ENCODE results near the gene GAS2L2.

GAS2L2 gene

GRCh38 chr17:35716173-35716572 is 36.9 kb downstream of the GAS2L2 start:
- H3K9ac ChIP-seq (ENCODE audit: low read depth in 1 of 2, low read length in 2 of 2): no peak overlapping the region
- H3K27ac ChIP-seq (ENCODE audit: low read depth, low read length): no peak overlapping the region
- peaks cover 13 to 58% of the 10 kb centered on the region in 2 donors for H3K36me3 ChIP-seq (ENCODE audit: control insufficient read depth in 1 of 2, insufficient read depth in 2 of 2, low read length in 2 of 2)
- no peaks in the 10 kb centered on the region for H3K9me3 ChIP-seq (ENCODE audit: control insufficient read depth in 1 of 2, low read length in 2 of 2)
- H3K4me1 ChIP-seq (ENCODE audit: control insufficient read depth in 1 of 2, insufficient read depth in 2 of 2, low read length in 2 of 2): peaks cover 12% of the 10 kb centered on the region in 2 donors
- H3K27me3 ChIP-seq (ENCODE audit: control insufficient read depth in 1 of 2, insufficient read depth in 2 of 2, low read length in 2 of 2): no peaks in the 10 kb centered on the region
- H3K4me3 ChIP-seq (ENCODE audit: low read depth in 1 of 2, low read length in 2 of 2): no peak overlapping the region

GRCh38 chr17:35715416-35715815 is 37.6 kb downstream of the GAS2L2 start:
- no peaks in the 10 kb centered on the region for H3K27me3 ChIP-seq (ENCODE audit: control insufficient read depth in 1 of 2, insufficient read depth in 2 of 2, low read length in 2 of 2)
- H3K36me3 ChIP-seq (ENCODE audit: control insufficient read depth in 1 of 2, insufficient read depth in 2 of 2, low read length in 2 of 2): peaks cover 19 to 59% of the 10 kb centered on the region in 2 donors
- H3K9ac ChIP-seq (ENCODE audit: low read depth in 1 of 2, low read length in 2 of 2): no peak overlapping the region
- peaks cover 12% of the 10 kb centered on the region in 2 donors for H3K4me1 ChIP-seq (ENCODE audit: control insufficient read depth in 1 of 2, insufficient read depth in 2 of 2, low read length in 2 of 2)
- no peaks in the 10 kb centered on the region for H3K9me3 ChIP-seq (ENCODE audit: control insufficient read depth in 1 of 2, low read length in 2 of 2)
- no peak overlapping the region for H3K27ac ChIP-seq (ENCODE audit: low read depth, low read length)
- H3K4me3 ChIP-seq (ENCODE audit: low read depth in 1 of 2, low read length in 2 of 2): no peak overlapping the region

GRCh38 chr17:35714988-35715387 is 38.1 kb downstream of the GAS2L2 start:
- Histone ChIP-seq H3K36me3 (ENCODE audit: control insufficient read depth in 1 of 2, insufficient read depth in 2 of 2, low read length in 2 of 2) (peaks cover 20 to 62% of the 10 kb centered on the region in 2 donors), H3K27ac (ENCODE audit: low read depth, low read length) (no peak overlapping the region), H3K9me3 (ENCODE audit: control insufficient read depth in 1 of 2, low read length in 2 of 2) (no peaks in the 10 kb centered on the region), H3K4me3 (ENCODE audit: low read depth in 1 of 2, low read length in 2 of 2) (no peak overlapping the region), H3K4me1 (ENCODE audit: control insufficient read depth in 1 of 2, insufficient read depth in 2 of 2, low read length in 2 of 2) (peaks cover 12 to 13% of the 10 kb centered on the region in 2 donors), H3K27me3 (ENCODE audit: control insufficient read depth in 1 of 2, insufficient read depth in 2 of 2, low read length in 2 of 2) (no peaks in the 10 kb centered on the region), H3K9ac (ENCODE audit: low read depth in 1 of 2, low read length in 2 of 2) (no peak overlapping the region)

GRCh38 chr17:35713069-35713728 is 39.8 kb downstream of the GAS2L2 start:
- Histone ChIP-seq H3K4me3 (ENCODE audit: low read depth in 1 of 2, low read length in 2 of 2) (peak overlapping the region in 1 of 2 donors; percentile 12), H3K4me1 (ENCODE audit: control insufficient read depth in 1 of 2, insufficient read depth in 2 of 2, low read length in 2 of 2) (peaks cover 29% of the 10 kb centered on the region in 2 donors)

GRCh38 chr17:35710950-35711349 is 42.1 kb downstream of the GAS2L2 start:
- H3K4me1 ChIP-seq (ENCODE audit: control insufficient read depth in 1 of 2, insufficient read depth in 2 of 2, low read length in 2 of 2): peaks cover 36 to 37% of the 10 kb centered on the region in 2 donors
- H3K4me3 ChIP-seq (ENCODE audit: low read depth in 1 of 2, low read length in 2 of 2): no peak overlapping the region
- H3K27ac ChIP-seq (ENCODE audit: low read depth, low read length): no peak overlapping the region
- no peaks in the 10 kb centered on the region for H3K27me3 ChIP-seq (ENCODE audit: control insufficient read depth in 1 of 2, insufficient read depth in 2 of 2, low read length in 2 of 2)
- H3K36me3 ChIP-seq (ENCODE audit: control insufficient read depth in 1 of 2, insufficient read depth in 2 of 2, low read length in 2 of 2): peaks cover 14 to 39% of the 10 kb centered on the region in 2 donors
- no peak overlapping the region for H3K9ac ChIP-seq (ENCODE audit: low read depth in 1 of 2, low read length in 2 of 2)
- H3K9me3 ChIP-seq (ENCODE audit: control insufficient read depth in 1 of 2, low read length in 2 of 2): no peaks in the 10 kb centered on the region

More at GRCh38 chr17:35713069-35713728, 39.8 kb downstream of the GAS2L2 start:
- H3K9ac ChIP-seq (ENCODE audit: low read depth in 1 of 2, low read length in 2 of 2): no peak overlapping the region
- no peak overlapping the region for H3K27ac ChIP-seq (ENCODE audit: low read depth, low read length)
- H3K36me3 ChIP-seq (ENCODE audit: control insufficient read depth in 1 of 2, insufficient read depth in 2 of 2, low read length in 2 of 2): peaks cover 23 to 59% of the 10 kb centered on the region in 2 donors
- H3K27me3 ChIP-seq (ENCODE audit: control insufficient read depth in 1 of 2, insufficient read depth in 2 of 2, low read length in 2 of 2): no peaks in the 10 kb centered on the region
- H3K9me3 ChIP-seq (ENCODE audit: control insufficient read depth in 1 of 2, low read length in 2 of 2): no peaks in the 10 kb centered on the region

- H3K9ac ChIP-seq (ENCODE audit: low read depth in 1 of 2, low read length in 2 of 2): no peak overlapping the region
- no peak overlapping the region for H3K4me3 ChIP-seq (ENCODE audit: low read depth in 1 of 2, low read length in 2 of 2)
- H3K9me3 ChIP-seq (ENCODE audit: control insufficient read depth in 1 of 2, low read length in 2 of 2): no peaks in the 10 kb centered on the region
- peaks cover 36 to 37% of the 10 kb centered on the region in 2 donors for H3K4me1 ChIP-seq (ENCODE audit: control insufficient read depth in 1 of 2, insufficient read depth in 2 of 2, low read length in 2 of 2)
- no peaks in the 10 kb centered on the region for H3K27me3 ChIP-seq (ENCODE audit: control insufficient read depth in 1 of 2, insufficient read depth in 2 of 2, low read length in 2 of 2)
- peaks cover 14 to 28% of the 10 kb centered on the region in 2 donors for H3K36me3 ChIP-seq (ENCODE audit: control insufficient read depth in 1 of 2, insufficient read depth in 2 of 2, low read length in 2 of 2)
- H3K27ac ChIP-seq (ENCODE audit: low read depth, low read length): no peak overlapping the region
These were observed 43.2 kb downstream of the GAS2L2 start for GRCh38 chr17:35709874-35710273.

GRCh38 chr17:35708951-35709350 is 44.1 kb downstream of the GAS2L2 start:
- Histone ChIP-seq H3K4me3 (ENCODE audit: low read depth in 1 of 2, low read length in 2 of 2) (peak overlapping the region; percentile 8 to 10), H3K36me3 (ENCODE audit: control insufficient read depth in 1 of 2, insufficient read depth in 2 of 2, low read length in 2 of 2) (peaks cover 14 to 20% of the 10 kb centered on the region in 2 donors), H3K27ac (ENCODE audit: low read depth, low read length) (no peak overlapping the region), H3K9me3 (ENCODE audit: control insufficient read depth in 1 of 2, low read length in 2 of 2) (no peaks in the 10 kb centered on the region), H3K9ac (ENCODE audit: low read depth in 1 of 2, low read length in 2 of 2) (no peak overlapping the region), H3K4me1 (ENCODE audit: control insufficient read depth in 1 of 2, insufficient read depth in 2 of 2, low read length in 2 of 2) (peaks cover 36 to 37% of the 10 kb centered on the region in 2 donors), H3K27me3 (ENCODE audit: control insufficient read depth in 1 of 2, insufficient read depth in 2 of 2, low read length in 2 of 2) (no peaks in the 10 kb centered on the region)

- H3K4me3 ChIP-seq (ENCODE audit: low read depth in 1 of 2, low read length in 2 of 2): no peak overlapping the region
- no peak overlapping the region for H3K27ac ChIP-seq (ENCODE audit: low read depth, low read length)
- no peak overlapping the region for H3K9ac ChIP-seq (ENCODE audit: low read depth in 1 of 2, low read length in 2 of 2)
- no peaks in the 10 kb centered on the region for H3K27me3 ChIP-seq (ENCODE audit: control insufficient read depth in 1 of 2, insufficient read depth in 2 of 2, low read length in 2 of 2)
- H3K36me3 ChIP-seq (ENCODE audit: control insufficient read depth in 1 of 2, insufficient read depth in 2 of 2, low read length in 2 of 2): peaks cover 14 to 17% of the 10 kb centered on the region in 2 donors
- no peaks in the 10 kb centered on the region for H3K9me3 ChIP-seq (ENCODE audit: control insufficient read depth in 1 of 2, low read length in 2 of 2)
- H3K4me1 ChIP-seq (ENCODE audit: control insufficient read depth in 1 of 2, insufficient read depth in 2 of 2, low read length in 2 of 2): peaks cover 31 to 32% of the 10 kb centered on the region in 2 donors
These were observed 44.9 kb downstream of the GAS2L2 start for GRCh38 chr17:35708149-35708548.

GRCh38 chr17:35705705-35706104 is 47.3 kb downstream of the GAS2L2 start:
- H3K9me3 ChIP-seq (ENCODE audit: control insufficient read depth in 1 of 2, low read length in 2 of 2): no peaks in the 10 kb centered on the region
- peaks cover 24 to 25% of the 10 kb centered on the region in 2 donors for H3K4me1 ChIP-seq (ENCODE audit: control insufficient read depth in 1 of 2, insufficient read depth in 2 of 2, low read length in 2 of 2)
- H3K27me3 ChIP-seq (ENCODE audit: control insufficient read depth in 1 of 2, insufficient read depth in 2 of 2, low read length in 2 of 2): no peaks in the 10 kb centered on the region
- peaks cover 6 to 13% of the 10 kb centered on the region in 2 donors for H3K36me3 ChIP-seq (ENCODE audit: control insufficient read depth in 1 of 2, insufficient read depth in 2 of 2, low read length in 2 of 2)
- no peak overlapping the region for H3K4me3 ChIP-seq (ENCODE audit: low read depth in 1 of 2, low read length in 2 of 2)
- no peak overlapping the region for H3K9ac ChIP-seq (ENCODE audit: low read depth in 1 of 2, low read length in 2 of 2)
- no peak overlapping the region for H3K27ac ChIP-seq (ENCODE audit: low read depth, low read length)

- no peaks in the 10 kb centered on the region for H3K27me3 ChIP-seq (ENCODE audit: control insufficient read depth in 1 of 2, insufficient read depth in 2 of 2, low read length in 2 of 2)
- no peak overlapping the region for H3K9ac ChIP-seq (ENCODE audit: low read depth in 1 of 2, low read length in 2 of 2)
- peaks cover 24 to 25% of the 10 kb centered on the region in 2 donors for H3K4me1 ChIP-seq (ENCODE audit: control insufficient read depth in 1 of 2, insufficient read depth in 2 of 2, low read length in 2 of 2)
- H3K9me3 ChIP-seq (ENCODE audit: control insufficient read depth in 1 of 2, low read length in 2 of 2): no peaks in the 10 kb centered on the region
- H3K4me3 ChIP-seq (ENCODE audit: low read depth in 1 of 2, low read length in 2 of 2): no peak overlapping the region
- H3K36me3 ChIP-seq (ENCODE audit: control insufficient read depth in 1 of 2, insufficient read depth in 2 of 2, low read length in 2 of 2): peaks cover 4 to 11% of the 10 kb centered on the region in 2 donors
- no peak overlapping the region for H3K27ac ChIP-seq (ENCODE audit: low read depth, low read length)
These were observed 47.8 kb downstream of the GAS2L2 start for GRCh38 chr17:35705230-35705629.

All from duodenal mucosa (tissue), 2 donors.